ENCODE results near the gene TIMM44.
A peak's percentile ranks its signal among the peaks of the same experiment; 100 is the strongest.
"Not testable (repeated sequence)": the region's sequence is repeated elsewhere in the genome, so short reads cannot be mapped to it uniquely, and the experiment has no call there.

TIMM44 gene

DNA sequence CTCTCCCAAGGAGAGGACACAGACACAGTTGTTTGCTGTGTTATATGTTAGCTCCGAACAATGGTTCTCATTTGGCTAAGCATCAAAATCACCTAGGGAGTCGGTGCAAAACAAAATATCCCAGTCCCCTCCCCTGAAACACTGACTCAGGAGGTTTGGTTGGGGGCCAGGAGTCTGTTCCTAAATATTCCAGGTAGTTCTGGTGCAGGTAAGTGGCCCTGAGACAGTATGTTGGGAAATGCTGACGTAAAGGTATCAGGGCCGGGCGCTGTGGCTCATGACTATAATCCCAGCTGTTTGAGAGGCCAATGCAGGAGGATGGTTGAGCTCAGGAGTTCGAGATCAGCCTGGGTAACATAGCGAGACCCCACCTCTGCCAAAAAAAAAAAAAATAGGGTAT lies 42.1 kb downstream of the TIMM44 start:
- Histone ChIP-seq H3K27me3 (ENCODE audit: low read depth, low read length) (no peaks in the 10 kb centered on the region), H3K36me3 (ENCODE audit: control insufficient read depth in 1 of 2, insufficient read depth in 2 of 2, low read length in 2 of 2) (peaks cover 0 to 6% of the 10 kb centered on the region in 2 donors), H3K9me3 (ENCODE audit: control insufficient read depth in 1 of 2, low read length in 2 of 2) (no peaks in the 10 kb centered on the region), H3K4me1 (ENCODE audit: control insufficient read depth in 1 of 2, insufficient read depth in 2 of 2, low read length in 2 of 2) (peaks cover 8 to 30% of the 10 kb centered on the region in 2 donors), H3K4me3 (ENCODE audit: low read depth in 1 of 2, low read length in 2 of 2) (no peak overlapping the region), H3K27ac (ENCODE audit: low read length) (no peak overlapping the region)

DNA sequence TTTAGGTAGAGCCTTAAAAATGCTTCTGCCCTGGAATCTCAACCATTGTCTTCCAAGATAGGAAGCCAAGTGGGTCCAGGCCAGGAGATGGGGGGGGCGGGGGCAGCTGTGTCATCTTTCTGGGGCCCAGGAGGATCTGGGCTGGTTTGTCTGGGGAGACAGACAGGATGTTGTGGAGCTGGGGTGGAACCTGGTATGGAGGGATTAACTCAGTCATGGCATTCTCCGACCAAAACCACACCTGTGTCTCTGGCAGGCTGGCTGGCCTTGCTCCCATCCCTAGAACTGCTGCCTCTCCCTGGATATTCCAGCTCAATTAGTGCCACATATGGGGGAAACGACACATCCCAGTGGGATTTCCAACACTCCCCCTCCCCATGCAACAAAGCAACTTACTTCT lies 42.5 kb downstream of the TIMM44 start:
- H3K27ac ChIP-seq (ENCODE audit: low read length): no peak overlapping the region
- no peak overlapping the region for H3K4me3 ChIP-seq (ENCODE audit: low read depth in 1 of 2, low read length in 2 of 2)
- no peaks in the 10 kb centered on the region for H3K9me3 ChIP-seq (ENCODE audit: control insufficient read depth in 1 of 2, low read length in 2 of 2)
- peaks cover 0 to 3% of the 10 kb centered on the region in 2 donors for H3K36me3 ChIP-seq (ENCODE audit: control insufficient read depth in 1 of 2, insufficient read depth in 2 of 2, low read length in 2 of 2)
- H3K27me3 ChIP-seq (ENCODE audit: low read depth, low read length): no peaks in the 10 kb centered on the region
- peaks cover 8 to 26% of the 10 kb centered on the region in 2 donors for H3K4me1 ChIP-seq (ENCODE audit: control insufficient read depth in 1 of 2, insufficient read depth in 2 of 2, low read length in 2 of 2)

DNA sequence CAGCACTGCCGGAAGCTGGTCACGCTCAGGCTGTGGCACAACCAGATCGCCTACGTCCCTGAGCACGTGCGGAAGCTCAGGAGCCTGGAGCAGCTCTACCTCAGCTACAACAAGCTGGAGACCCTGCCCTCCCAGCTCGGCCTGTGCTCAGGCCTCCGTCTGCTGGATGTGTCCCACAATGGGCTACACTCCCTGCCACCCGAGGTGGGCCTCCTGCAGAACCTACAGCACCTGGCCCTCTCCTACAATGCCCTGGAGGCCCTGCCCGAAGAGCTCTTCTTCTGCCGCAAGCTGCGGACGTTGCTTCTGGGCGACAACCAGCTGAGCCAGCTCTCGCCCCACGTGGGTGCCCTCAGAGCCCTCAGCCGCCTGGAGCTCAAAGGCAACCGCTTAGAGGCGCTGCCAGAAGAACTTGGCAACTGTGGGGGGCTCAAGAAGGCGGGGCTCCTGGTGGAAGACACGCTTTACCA lies 43.0 kb downstream of the TIMM44 start:
- peaks cover 8 to 21% of the 10 kb centered on the region in 2 donors for H3K4me1 ChIP-seq (ENCODE audit: control insufficient read depth in 1 of 2, insufficient read depth in 2 of 2, low read length in 2 of 2)
- H3K4me3 ChIP-seq (ENCODE audit: low read depth in 1 of 2, low read length in 2 of 2): no peak overlapping the region
- no peaks in the 10 kb centered on the region for H3K27me3 ChIP-seq (ENCODE audit: low read depth, low read length)
- no peak overlapping the region for H3K27ac ChIP-seq (ENCODE audit: low read length)
- H3K9me3 ChIP-seq (ENCODE audit: control insufficient read depth in 1 of 2, low read length in 2 of 2): no peaks in the 10 kb centered on the region
- no peaks in the 10 kb centered on the region for H3K36me3 ChIP-seq (ENCODE audit: control insufficient read depth in 1 of 2, insufficient read depth in 2 of 2, low read length in 2 of 2)

DNA sequence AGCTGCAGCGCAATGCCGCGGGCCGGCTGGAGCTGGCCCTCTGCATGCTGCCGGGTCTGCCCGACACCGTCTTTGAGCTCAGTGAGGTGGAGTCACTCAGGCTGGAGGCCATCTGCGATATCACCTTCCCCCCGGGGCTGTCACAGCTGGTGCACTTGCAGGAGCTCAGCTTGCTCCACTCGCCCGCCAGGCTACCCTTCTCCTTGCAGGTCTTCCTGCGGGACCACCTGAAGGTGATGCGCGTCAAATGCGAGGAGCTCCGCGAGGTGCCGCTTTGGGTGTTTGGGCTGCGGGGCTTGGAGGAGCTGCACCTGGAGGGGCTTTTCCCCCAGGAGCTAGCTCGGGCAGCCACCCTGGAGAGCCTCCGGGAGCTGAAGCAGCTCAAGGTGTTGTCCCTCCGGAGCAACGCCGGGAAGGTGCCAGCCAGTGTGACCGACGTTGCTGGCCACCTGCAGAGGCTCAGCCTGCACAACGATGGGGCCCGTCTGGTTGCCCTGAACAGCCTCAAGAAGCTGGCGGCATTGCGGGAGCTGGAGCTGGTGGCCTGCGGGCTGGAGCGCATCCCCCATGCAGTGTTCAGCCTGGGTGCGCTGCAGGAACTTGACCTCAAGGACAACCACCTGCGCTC lies 43.6 kb downstream of the TIMM44 start:
- no peaks in the 10 kb centered on the region for H3K9me3 ChIP-seq (ENCODE audit: control insufficient read depth in 1 of 2, low read length in 2 of 2)
- no peak overlapping the region for H3K4me3 ChIP-seq (ENCODE audit: low read depth in 1 of 2, low read length in 2 of 2)
- no peaks in the 10 kb centered on the region for H3K36me3 ChIP-seq (ENCODE audit: control insufficient read depth in 1 of 2, insufficient read depth in 2 of 2, low read length in 2 of 2)
- peaks cover 4 to 16% of the 10 kb centered on the region in 2 donors for H3K4me1 ChIP-seq (ENCODE audit: control insufficient read depth in 1 of 2, insufficient read depth in 2 of 2, low read length in 2 of 2)
- no peaks in the 10 kb centered on the region for H3K27me3 ChIP-seq (ENCODE audit: low read depth, low read length)
- no peak overlapping the region for H3K27ac ChIP-seq (ENCODE audit: low read length)

DNA sequence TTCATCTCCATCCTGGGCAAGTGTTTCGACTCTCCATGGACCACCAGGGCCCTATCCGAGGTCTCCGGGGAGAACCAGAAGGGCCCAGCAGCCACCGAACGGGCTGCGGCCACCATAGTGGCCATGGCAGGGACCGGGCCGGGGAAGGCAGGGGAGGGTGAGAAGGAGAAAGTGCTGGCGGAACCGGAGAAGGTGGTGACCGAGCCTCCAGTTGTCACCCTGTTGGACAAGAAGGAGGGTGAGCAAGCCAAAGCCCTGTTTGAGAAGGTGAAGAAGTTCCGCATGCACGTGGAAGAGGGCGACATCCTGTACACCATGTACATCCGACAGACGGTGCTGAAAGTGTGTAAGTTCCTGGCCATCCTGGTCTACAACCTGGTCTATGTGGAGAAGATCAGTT lies 44.5 kb downstream of the TIMM44 start:
- peaks cover 0 to 8% of the 10 kb centered on the region in 2 donors for H3K4me1 ChIP-seq (ENCODE audit: control insufficient read depth in 1 of 2, insufficient read depth in 2 of 2, low read length in 2 of 2)
- H3K9me3 ChIP-seq (ENCODE audit: control insufficient read depth in 1 of 2, low read length in 2 of 2): no peaks in the 10 kb centered on the region
- H3K4me3 ChIP-seq (ENCODE audit: low read depth in 1 of 2, low read length in 2 of 2): no peak overlapping the region
- no peak overlapping the region for H3K27ac ChIP-seq (ENCODE audit: low read length)
- no peaks in the 10 kb centered on the region for H3K36me3 ChIP-seq (ENCODE audit: control insufficient read depth in 1 of 2, insufficient read depth in 2 of 2, low read length in 2 of 2)
- H3K27me3 ChIP-seq (ENCODE audit: low read depth, low read length): no peaks in the 10 kb centered on the region

DNA sequence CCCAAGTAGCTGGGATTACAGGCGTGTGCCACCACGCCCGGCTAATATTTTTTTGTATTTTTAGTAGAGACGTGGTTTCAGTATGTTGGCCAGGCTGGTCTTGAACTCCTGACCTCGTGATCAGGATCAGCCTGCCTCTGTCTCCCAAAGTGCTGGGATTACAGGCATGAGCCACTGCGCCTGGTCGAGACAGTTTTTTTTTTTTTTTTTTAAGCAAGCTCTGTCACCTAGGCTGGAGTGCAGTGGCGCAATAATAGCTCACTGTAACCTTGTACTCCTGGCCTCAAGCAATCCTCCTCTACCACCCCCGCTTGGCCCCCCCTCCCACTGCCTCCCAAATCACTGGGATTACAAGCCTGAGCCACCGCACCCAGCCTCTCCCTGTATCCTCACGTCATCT lies 46.2 kb downstream of the TIMM44 start:
- no peak overlapping the region for H3K4me3 ChIP-seq (ENCODE audit: low read depth in 1 of 2, low read length in 2 of 2)

DNA sequence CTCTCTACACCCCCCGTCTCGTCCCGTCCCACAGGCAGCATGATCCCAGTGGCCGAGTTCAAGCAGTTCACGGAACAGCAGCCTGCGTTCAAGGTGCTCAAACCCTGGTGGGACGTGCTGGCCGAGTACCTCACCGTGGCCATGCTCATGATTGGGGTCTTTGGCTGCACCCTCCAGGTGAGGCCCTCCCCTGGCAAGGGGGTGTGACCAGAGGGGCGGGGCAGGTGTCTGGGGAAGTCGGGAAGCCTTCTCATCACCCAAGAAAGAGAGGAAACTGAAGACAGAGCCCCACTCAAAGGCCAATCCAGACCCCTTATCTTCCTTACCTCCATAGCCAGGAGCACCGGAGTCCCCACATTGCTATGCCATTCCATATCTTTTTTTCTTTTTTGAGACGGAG lies 47.9 kb downstream of the TIMM44 start:
- no peaks in the 10 kb centered on the region for H3K36me3 ChIP-seq (ENCODE audit: control insufficient read depth in 1 of 2, insufficient read depth in 2 of 2, low read length in 2 of 2)
- no peaks in the 10 kb centered on the region for H3K4me1 ChIP-seq (ENCODE audit: control insufficient read depth in 1 of 2, insufficient read depth in 2 of 2, low read length in 2 of 2)
- no peak overlapping the region for H3K27ac ChIP-seq (ENCODE audit: low read length)
- H3K4me3 ChIP-seq (ENCODE audit: low read depth in 1 of 2, low read length in 2 of 2): no peak overlapping the region
- H3K27me3 ChIP-seq (ENCODE audit: low read depth, low read length): no peaks in the 10 kb centered on the region
- H3K9me3 ChIP-seq (ENCODE audit: control insufficient read depth in 1 of 2, low read length in 2 of 2): no peaks in the 10 kb centered on the region

More for the DNA sequence above, 46.2 kb downstream of the TIMM44 start:
- Histone ChIP-seq H3K27ac (ENCODE audit: low read length) (no peak overlapping the region), H3K4me1 (ENCODE audit: control insufficient read depth in 1 of 2, insufficient read depth in 2 of 2, low read length in 2 of 2) (no peaks in the 10 kb centered on the region), H3K27me3 (ENCODE audit: low read depth, low read length) (no peaks in the 10 kb centered on the region), H3K36me3 (ENCODE audit: control insufficient read depth in 1 of 2, insufficient read depth in 2 of 2, low read length in 2 of 2) (no peaks in the 10 kb centered on the region), H3K9me3 (ENCODE audit: control insufficient read depth in 1 of 2, low read length in 2 of 2) (no peaks in the 10 kb centered on the region)

DNA sequence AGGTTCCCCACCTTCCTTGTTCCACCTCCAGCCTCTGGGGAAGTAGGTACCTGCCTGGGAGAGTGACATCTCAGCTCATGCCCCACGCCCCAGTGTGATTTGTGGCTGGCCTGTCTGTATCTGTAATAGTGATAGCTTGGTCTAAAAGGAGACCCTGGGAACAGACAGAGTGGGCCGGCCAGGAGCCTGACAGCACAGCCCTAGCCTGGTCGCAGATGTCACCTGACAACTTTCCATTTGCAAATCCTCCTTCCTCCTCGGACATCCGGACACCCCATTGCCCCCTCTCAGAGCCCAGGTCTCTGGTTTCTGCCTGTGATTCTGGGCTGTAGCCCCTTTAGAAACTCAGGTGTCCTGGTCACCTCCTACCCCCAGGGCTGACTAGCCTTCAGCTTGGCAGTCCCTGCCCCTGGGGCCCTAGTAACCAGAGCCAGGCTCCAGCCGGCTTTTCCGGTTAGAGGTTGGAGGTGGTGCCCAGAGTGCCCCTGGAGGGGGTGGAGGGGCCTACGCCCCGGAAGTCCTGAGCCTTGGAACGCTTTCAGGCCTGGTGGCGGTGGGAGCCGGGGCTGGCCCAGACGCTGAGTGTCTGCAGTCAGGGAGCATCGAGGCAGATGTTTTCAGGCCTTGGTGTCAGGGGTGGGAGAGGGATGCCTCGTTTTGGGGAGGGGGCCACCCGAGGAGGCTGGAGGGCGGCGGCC lies 48.7 kb downstream of the TIMM44 start:
- H3K4me3 ChIP-seq (ENCODE audit: low read depth in 1 of 2, low read length in 2 of 2): no peak overlapping the region
- H3K36me3 ChIP-seq (ENCODE audit: control insufficient read depth in 1 of 2, insufficient read depth in 2 of 2, low read length in 2 of 2): no peaks in the 10 kb centered on the region
- no peaks in the 10 kb centered on the region for H3K9me3 ChIP-seq (ENCODE audit: control insufficient read depth in 1 of 2, low read length in 2 of 2)
- no peaks in the 10 kb centered on the region for H3K4me1 ChIP-seq (ENCODE audit: control insufficient read depth in 1 of 2, insufficient read depth in 2 of 2, low read length in 2 of 2)
- H3K27ac ChIP-seq (ENCODE audit: low read length): no peak overlapping the region
- no peaks in the 10 kb centered on the region for H3K27me3 ChIP-seq (ENCODE audit: low read depth, low read length)

DNA sequence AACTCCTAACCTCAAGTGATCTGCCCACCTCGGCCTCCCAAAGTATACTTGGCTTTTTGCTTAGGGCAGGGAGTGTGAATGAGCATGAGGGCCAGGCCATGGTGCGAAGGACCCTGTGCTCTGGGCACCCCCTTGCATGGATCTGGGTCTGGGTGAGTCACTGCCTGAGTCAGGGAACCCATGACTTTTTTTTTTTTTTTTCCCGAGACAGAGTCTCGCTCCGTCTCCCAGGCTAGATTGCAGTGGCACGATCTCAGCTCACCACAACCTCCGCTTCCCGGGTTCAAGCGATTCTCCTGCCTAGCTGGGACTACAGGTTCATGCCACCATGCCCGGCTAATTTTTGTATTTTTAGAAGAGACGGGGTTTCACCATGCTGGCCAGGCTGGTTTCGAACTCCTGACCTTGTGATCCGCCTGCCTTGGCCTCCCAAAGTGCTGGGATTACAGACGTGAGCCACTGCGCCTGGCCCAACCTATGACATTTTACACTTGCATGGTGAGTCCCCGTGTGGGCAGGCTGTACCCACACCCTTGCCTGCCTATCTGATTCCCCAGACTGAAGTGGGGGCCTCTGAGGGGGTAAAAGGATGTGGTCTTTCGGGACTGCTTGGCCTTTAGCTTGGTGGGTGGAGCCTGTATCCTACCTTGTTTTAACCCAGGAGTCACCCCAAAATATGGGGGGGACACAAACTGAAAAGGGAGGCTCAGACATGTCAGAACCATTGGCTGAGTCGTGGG lies 49.9 kb downstream of the TIMM44 start:
- not testable (repeated sequence) for H3K27ac ChIP-seq (ENCODE audit: low read length); H3K36me3 ChIP-seq (ENCODE audit: control insufficient read depth in 1 of 2, insufficient read depth in 2 of 2, low read length in 2 of 2); H3K4me1 ChIP-seq (ENCODE audit: control insufficient read depth in 1 of 2, insufficient read depth in 2 of 2, low read length in 2 of 2); H3K27me3 ChIP-seq (ENCODE audit: low read depth, low read length); H3K9me3 ChIP-seq (ENCODE audit: control insufficient read depth in 1 of 2, low read length in 2 of 2); H3K4me3 ChIP-seq (ENCODE audit: low read depth in 1 of 2, low read length in 2 of 2)

DNA sequence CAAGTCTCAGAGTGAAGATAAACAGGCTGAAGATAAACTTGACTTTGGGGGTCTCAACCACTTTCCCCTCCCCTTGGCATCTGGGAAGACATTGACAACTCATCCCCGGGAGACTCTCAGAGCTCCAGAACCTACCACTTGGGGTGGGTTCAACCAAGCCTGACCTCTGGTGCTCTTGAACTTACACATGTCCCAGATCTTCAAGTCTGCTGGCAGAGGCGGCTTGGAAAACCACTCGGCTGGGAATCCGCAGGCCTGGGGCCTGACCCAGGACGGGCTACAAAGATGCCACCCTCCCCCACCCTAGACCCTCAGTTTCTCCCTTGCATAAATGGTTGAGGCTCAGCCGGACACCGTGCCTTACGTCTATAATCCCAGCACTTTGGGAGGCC lies 54.6 kb downstream of the TIMM44 start:
- peaks cover 3% of the 10 kb centered on the region for H3K27me3 ChIP-seq (ENCODE audit: low read depth, low read length)
- H3K4me1 ChIP-seq (ENCODE audit: control insufficient read depth in 1 of 2, insufficient read depth in 2 of 2, low read length in 2 of 2): peaks cover 0 to 8% of the 10 kb centered on the region in 2 donors
- no peak overlapping the region for H3K27ac ChIP-seq (ENCODE audit: low read length)
- peak overlapping the region; percentile 8 to 21 for H3K4me3 ChIP-seq (ENCODE audit: low read depth in 1 of 2, low read length in 2 of 2)
- H3K36me3 ChIP-seq (ENCODE audit: control insufficient read depth in 1 of 2, insufficient read depth in 2 of 2, low read length in 2 of 2): no peaks in the 10 kb centered on the region
- H3K9me3 ChIP-seq (ENCODE audit: control insufficient read depth in 1 of 2, low read length in 2 of 2): no peaks in the 10 kb centered on the region

DNA sequence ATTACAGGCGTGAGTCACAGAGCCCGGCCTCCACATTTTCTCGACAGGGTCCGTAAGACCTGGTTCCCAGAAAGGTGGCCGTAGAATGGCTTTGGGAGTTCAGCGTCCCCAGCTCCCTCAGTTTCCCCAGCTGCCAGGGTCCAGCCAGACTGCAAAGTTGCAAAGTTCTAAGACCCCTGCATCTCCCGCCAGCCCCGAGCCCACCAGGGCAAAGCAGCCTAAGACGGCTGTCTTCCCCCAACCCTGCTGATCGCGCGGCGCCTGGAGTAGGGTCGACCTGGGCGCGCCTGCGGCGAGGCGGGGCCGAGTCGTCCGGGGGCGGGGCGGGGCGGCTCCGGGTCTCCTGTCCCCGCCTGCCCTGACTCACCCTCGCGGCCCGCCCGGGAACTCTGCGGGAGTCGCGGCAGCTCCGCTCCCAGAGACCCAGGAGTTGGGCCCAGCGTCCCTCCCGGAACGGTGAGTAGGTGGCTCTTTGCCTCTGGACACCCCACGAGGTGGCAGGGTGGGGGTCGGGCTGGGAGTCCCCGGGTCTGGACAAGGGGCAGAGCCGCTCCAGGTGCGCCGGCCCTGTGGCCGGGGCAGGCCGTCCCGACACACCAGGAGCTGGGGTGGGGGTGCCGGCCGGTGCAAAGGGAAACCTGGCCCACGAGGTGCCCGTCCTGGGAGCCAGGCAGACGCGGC lies 55.2 kb downstream of the TIMM44 start, which contains the start of gene LRRC8E:
Gene LRRC8E (plus strand): TSS at position 366 of the 681 bp plus-strand sequence. CDS start 7,094 bp downstream, outside the sequence.
- Histone ChIP-seq H3K36me3 (ENCODE audit: control insufficient read depth in 1 of 2, insufficient read depth in 2 of 2, low read length in 2 of 2) (no peaks in the 10 kb centered on the region), H3K9me3 (ENCODE audit: control insufficient read depth in 1 of 2, low read length in 2 of 2) (no peaks in the 10 kb centered on the region), H3K4me3 (ENCODE audit: low read depth in 1 of 2, low read length in 2 of 2) (peak within 1 kb of the TSS; percentile 8 to 21), H3K27me3 (ENCODE audit: low read depth, low read length) (peaks cover 3% of the 10 kb centered on the region), H3K4me1 (ENCODE audit: control insufficient read depth in 1 of 2, insufficient read depth in 2 of 2, low read length in 2 of 2) (peaks cover 0 to 8% of the 10 kb centered on the region in 2 donors), H3K27ac (ENCODE audit: low read length) (no peak within 1 kb of the TSS)

Data from muscle layer of duodenum (tissue), 2 donors.